Skeletal muscle satellite cell (primary cell): ENCODE measurements around the gene LRRC15.

Source experiments
- H3K27me3 ChIP-seq: 2 replicates; pipeline ENCODE4 v1.7.0; 2013; ENCODE audit warnings: low read length; ENCODE audit not compliant: control insufficient read depth, insufficient read depth
- H3K36me3 ChIP-seq: 2 replicates; pipeline ENCODE4 v1.7.0; 2013; ENCODE audit warnings: mild to moderate bottlenecking, control low read depth, low read length; ENCODE audit not compliant: insufficient read depth
- H3K4me1 ChIP-seq: 2 replicates; pipeline ENCODE4 v1.7.0; 2013; ENCODE audit warnings: low read length; ENCODE audit not compliant: control insufficient read depth, insufficient read depth
- H3K4me2 ChIP-seq: 2 replicates; pipeline ENCODE4 v1.7.0; 2013; ENCODE audit warnings: mild to moderate bottlenecking, low read length
- H3K4me3 ChIP-seq: 2 replicates; pipeline ENCODE4 v1.7.0; 2013; ENCODE audit warnings: low read length
- H3K9ac ChIP-seq: 2 replicates; pipeline ENCODE4 v1.7.0; 2013; ENCODE audit warnings: mild to moderate bottlenecking, low read depth, low read length, moderate library complexity
- H3K9me3 ChIP-seq: replicated peaks from 2 replicates; pipeline ENCODE4 v1.7.0; 2013; ENCODE audit warnings: mild to moderate bottlenecking, control low read depth, low read length

Gene LRRC15

GRCh38 chr3:194375473-194376240 is 6.1 kb upstream of the LRRC15 start:
- no peak overlapping the region for H3K4me2 ChIP-seq
- peaks cover 68% of the 10 kb centered on the region for H3K27me3 ChIP-seq
- H3K9ac ChIP-seq: no peak overlapping the region
- no peaks in the 10 kb centered on the region for H3K4me1 ChIP-seq
- H3K9me3 ChIP-seq: no peaks in the 10 kb centered on the region
- no peaks in the 10 kb centered on the region for H3K36me3 ChIP-seq
- H3K4me3 ChIP-seq: no peak overlapping the region

- Histone ChIP-seq H3K4me2 (no peak overlapping the region), H3K36me3 (no peaks in the 10 kb centered on the region), H3K4me1 (no peaks in the 10 kb centered on the region), H3K4me3 (no peak overlapping the region), H3K9ac (no peak overlapping the region), H3K9me3 (no peaks in the 10 kb centered on the region), H3K27me3 (peaks cover 68% of the 10 kb centered on the region)
Measured at GRCh38 chr3:194374935-194375334, 5.4 kb upstream of the LRRC15 start.

DNA sequence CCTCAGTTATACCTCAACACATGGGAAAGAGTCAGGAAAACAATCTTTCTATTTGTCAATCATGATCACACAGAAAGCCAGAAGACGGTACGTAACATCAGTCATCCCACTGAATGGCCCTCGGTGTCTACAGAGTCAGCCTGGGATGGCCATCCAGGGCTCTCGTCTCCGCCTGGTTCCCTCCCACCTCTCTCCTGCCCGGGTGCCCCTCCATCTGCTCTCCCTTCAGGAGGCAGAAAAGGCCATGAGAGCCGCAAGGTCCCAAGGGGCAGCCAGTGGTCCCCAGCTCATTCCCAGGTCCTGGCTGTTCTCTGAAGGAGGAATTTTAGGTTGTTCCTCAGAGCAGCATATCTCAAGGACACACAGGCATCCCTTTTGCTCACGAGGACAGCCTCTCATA is 4.4 kb upstream of the LRRC15 start:
- H3K9me3 ChIP-seq: no peaks in the 10 kb centered on the region
- H3K4me2 ChIP-seq: no peak overlapping the region
- H3K4me1 ChIP-seq: no peaks in the 10 kb centered on the region
- H3K9ac ChIP-seq: no peak overlapping the region
- no peaks in the 10 kb centered on the region for H3K36me3 ChIP-seq
- H3K27me3 ChIP-seq: peaks cover 68% of the 10 kb centered on the region
- H3K4me3 ChIP-seq: no peak overlapping the region

GRCh38 chr3:194373028-194373427 is 3.5 kb upstream of the LRRC15 start:
- Histone ChIP-seq H3K4me3 (no peak overlapping the region), H3K4me2 (no peak overlapping the region), H3K27me3 (peaks cover 71% of the 10 kb centered on the region), H3K9ac (no peak overlapping the region), H3K36me3 (no peaks in the 10 kb centered on the region), H3K9me3 (no peaks in the 10 kb centered on the region), H3K4me1 (peaks cover 4% of the 10 kb centered on the region)

- no peaks in the 10 kb centered on the region for H3K9me3 ChIP-seq
- no peaks in the 10 kb centered on the region for H3K36me3 ChIP-seq
- H3K27me3 ChIP-seq: peaks cover 69% of the 10 kb centered on the region
- no peak overlapping the region for H3K4me2 ChIP-seq
- H3K4me3 ChIP-seq: no peak overlapping the region
- H3K9ac ChIP-seq: no peak overlapping the region
- peaks cover 6% of the 10 kb centered on the region for H3K4me1 ChIP-seq
Measured at GRCh38 chr3:194370753-194371152, 1.2 kb upstream of the LRRC15 start.

DNA sequence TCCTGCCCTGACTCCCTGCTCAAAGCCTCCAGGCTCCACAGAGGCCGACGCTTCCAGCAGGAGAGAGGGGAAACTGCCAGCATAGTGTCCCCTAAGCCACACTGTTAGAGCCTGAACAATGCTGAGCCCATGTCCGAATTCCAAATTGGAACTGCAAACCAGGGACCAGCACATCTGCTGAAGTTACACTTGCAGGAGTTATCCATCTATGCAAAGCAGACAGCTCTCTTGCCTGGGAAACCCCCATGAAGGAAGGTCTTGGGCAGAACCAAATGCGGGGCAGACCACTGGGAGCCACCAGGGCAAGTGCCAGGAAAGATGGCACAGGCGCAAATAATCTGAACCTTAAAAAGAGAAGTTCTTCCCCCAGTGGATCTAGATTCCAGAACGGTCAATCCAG is 625 bp downstream of the LRRC15 start:
- Histone ChIP-seq H3K9ac (no peak overlapping the region), H3K27me3 (peaks cover 61% of the 10 kb centered on the region), H3K36me3 (no peaks in the 10 kb centered on the region)

GRCh38 chr3:194367992-194368841 is 1.3 kb downstream of the LRRC15 start:
- no peak overlapping the region for H3K4me3 ChIP-seq

More for the DNA sequence above, 625 bp downstream of the LRRC15 start:
- H3K4me2 ChIP-seq: no peak overlapping the region
- H3K9me3 ChIP-seq: no peaks in the 10 kb centered on the region
- no peak overlapping the region for H3K4me3 ChIP-seq
- H3K4me1 ChIP-seq: peaks cover 16% of the 10 kb centered on the region

DNA sequence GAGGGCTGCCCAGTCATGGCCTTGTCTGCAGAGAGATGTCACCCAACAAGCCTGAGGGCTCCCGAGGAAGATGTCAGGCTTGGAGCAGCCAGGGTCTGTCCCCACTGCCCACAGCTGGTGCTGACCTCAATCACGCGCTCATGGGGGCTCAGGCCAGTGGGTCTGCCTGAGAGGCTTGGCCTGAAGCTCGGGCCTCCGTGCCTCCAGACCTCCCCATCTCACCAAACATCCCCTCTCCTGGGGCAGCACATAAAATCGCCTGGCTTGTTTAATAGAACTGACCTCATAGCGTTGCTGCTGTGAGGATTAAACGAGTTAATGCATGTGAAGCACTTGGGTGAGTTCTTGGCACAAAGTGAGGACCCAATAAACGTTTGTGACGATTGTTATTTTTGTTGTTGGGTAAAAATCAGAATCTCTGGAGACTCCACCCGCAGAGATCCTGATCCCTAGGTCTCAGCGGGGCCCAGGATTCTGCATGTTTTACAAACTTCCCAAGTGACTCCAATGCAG is 3.5 kb downstream of the LRRC15 start:
- H3K9me3 ChIP-seq: no peaks in the 10 kb centered on the region
- H3K9ac ChIP-seq: no peak overlapping the region
- H3K4me2 ChIP-seq: no peak overlapping the region
- H3K27me3 ChIP-seq: peaks cover 74% of the 10 kb centered on the region
- H3K36me3 ChIP-seq: no peaks in the 10 kb centered on the region
- H3K4me3 ChIP-seq: no peak overlapping the region
- H3K4me1 ChIP-seq: peaks cover 16% of the 10 kb centered on the region

More at GRCh38 chr3:194367992-194368841, 1.3 kb downstream of the LRRC15 start:
- peaks cover 61% of the 10 kb centered on the region for H3K27me3 ChIP-seq
- no peak overlapping the region for H3K4me2 ChIP-seq
- no peaks in the 10 kb centered on the region for H3K9me3 ChIP-seq
- no peaks in the 10 kb centered on the region for H3K36me3 ChIP-seq
- H3K4me1 ChIP-seq: peaks cover 16% of the 10 kb centered on the region
- H3K9ac ChIP-seq: no peak overlapping the region

DNA sequence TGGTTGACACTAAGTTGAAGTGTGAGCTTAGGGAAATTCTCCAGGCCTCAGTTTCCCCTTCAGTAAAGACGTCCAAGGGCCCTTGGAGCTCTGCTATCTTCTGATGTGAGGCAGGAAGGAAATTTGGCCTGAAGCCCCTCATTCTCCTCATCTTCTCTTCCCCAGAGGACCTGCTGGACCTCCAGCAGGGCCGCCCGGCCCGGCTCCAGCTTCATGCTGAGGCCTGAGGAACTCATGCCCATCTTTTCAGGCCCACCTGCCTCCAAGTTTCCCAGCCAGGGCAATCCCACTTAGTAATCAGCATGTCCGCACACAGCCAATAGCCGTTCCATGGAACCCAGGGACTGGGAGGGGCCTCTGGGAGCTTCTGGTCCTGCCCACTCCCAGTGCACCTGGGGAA is 4.0 kb downstream of the LRRC15 start:
- H3K27me3 ChIP-seq: peaks cover 74% of the 10 kb centered on the region
- H3K4me2 ChIP-seq: no peak overlapping the region
- H3K36me3 ChIP-seq: no peaks in the 10 kb centered on the region
- no peak overlapping the region for H3K4me3 ChIP-seq
- H3K9ac ChIP-seq: no peak overlapping the region
- no peaks in the 10 kb centered on the region for H3K9me3 ChIP-seq
- peaks cover 16% of the 10 kb centered on the region for H3K4me1 ChIP-seq

DNA sequence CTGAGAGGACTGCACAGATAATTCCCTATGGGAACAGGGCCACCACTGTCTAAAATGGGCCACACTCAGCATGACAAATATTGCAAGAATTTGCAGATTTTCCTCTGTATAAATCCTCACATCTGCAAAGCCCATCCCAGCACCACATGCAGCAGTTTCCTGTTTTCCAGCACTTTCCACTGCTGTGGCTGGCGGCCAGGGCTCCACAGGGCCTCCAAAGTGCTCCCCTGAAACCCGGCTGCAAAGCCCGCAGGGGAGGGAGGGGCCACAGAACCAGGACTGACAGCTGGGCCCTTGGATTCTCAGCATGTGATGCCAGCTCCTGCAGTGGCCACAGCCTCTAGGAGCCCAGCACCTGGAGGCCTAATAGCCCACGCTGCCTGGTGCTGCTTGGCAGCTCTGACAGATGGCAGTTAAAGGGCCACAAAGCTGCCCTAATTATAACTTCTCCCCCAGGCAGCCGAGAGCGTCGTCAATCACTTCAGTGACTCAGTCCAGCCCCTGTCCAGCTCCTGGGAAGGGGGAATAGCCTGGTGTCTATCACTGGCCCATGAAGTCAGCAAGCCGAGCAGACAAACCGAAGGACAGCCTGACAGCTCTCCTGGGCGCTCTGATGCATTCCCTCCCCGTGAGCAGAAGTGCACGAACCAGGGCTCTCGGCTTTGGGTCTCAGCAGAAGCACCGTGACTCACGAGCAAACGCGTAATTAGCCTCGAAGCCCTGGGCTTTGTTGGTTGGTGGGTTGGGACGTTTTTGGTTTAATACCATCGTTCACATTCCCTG is 4.7 kb downstream of the LRRC15 start:
- Histone ChIP-seq H3K4me2 (no peak overlapping the region), H3K4me3 (no peak overlapping the region), H3K27me3 (peaks cover 69% of the 10 kb centered on the region), H3K36me3 (no peaks in the 10 kb centered on the region), H3K9me3 (no peaks in the 10 kb centered on the region), H3K9ac (no peak overlapping the region), H3K4me1 (peaks cover 16% of the 10 kb centered on the region)

GRCh38 chr3:194364314-194364651 is 5.3 kb downstream of the LRRC15 start:
- no peak overlapping the region for H3K9ac ChIP-seq
- no peak overlapping the region for H3K4me3 ChIP-seq
- H3K27me3 ChIP-seq: peaks cover 68% of the 10 kb centered on the region
- H3K9me3 ChIP-seq: no peaks in the 10 kb centered on the region
- H3K4me2 ChIP-seq: no peak overlapping the region
- no peaks in the 10 kb centered on the region for H3K36me3 ChIP-seq
- H3K4me1 ChIP-seq: peaks cover 16% of the 10 kb centered on the region
